H1 (cell line): Measurements from ENCODE around the gene PCGF6.

ENCODE experiments used
- CEBPB ChIP-seq: IDR thresholded peaks from 2 replicates; pipeline ENCODE4 v1.6.1; 2012; ENCODE audit warnings: low read depth, low read length
- CHD2 ChIP-seq: IDR thresholded peaks from 2 replicates; pipeline ENCODE4 v1.6.1; 2012; ENCODE audit warnings: low read length, improper control_type of control experiment
- CREB1 ChIP-seq: IDR thresholded peaks from 2 replicates; pipeline ENCODE4 v1.6.1; 2012; ENCODE audit warnings: inconsistent platforms
- EZH2 ChIP-seq: fragments of 200-600 bp; sonication (generic); IDR thresholded peaks from 2 replicates; pipeline ENCODE4 v1.7.1; 2012; ENCODE audit warnings: low read depth, mild to moderate bottlenecking, moderate library complexity, low read length, inconsistent platforms; ENCODE audit not compliant: severe bottlenecking
- JUN ChIP-seq: IDR thresholded peaks from 2 replicates; pipeline ENCODE4 v1.6.1; 2011; ENCODE audit warnings: low read depth, mild to moderate bottlenecking, improper control_type of control experiment, low read length
- POLR2A ChIP-seq, 2 experiments: IDR thresholded peaks; 1 replicate in 1 of 2; 2 replicates in 1 of 2; pipeline ENCODE4 v1.6.1; 2011; ENCODE audit warnings: low read depth in 2 of 2, low read length in 2 of 2, mild to moderate bottlenecking in 2 of 2; ENCODE audit errors: control extremely low read depth in 1 of 2
- TF ChIP-seq, protein P1 (sequence below), 3 experiments: IDR thresholded peaks; 1 replicate in 2 of 3; 2 replicates in 1 of 3; pipeline versions ENCODE4 v1.5.1 to v1.6.1; 2011; ENCODE audit warnings: low read length in 3 of 3, mild to moderate bottlenecking in 3 of 3, inconsistent platforms in 2 of 3, low read depth in 1 of 3, moderate library complexity in 1 of 3; ENCODE audit not compliant: insufficient read depth in 1 of 3; ENCODE audit errors: control extremely low read depth in 1 of 3
- TF ChIP-seq, protein P2 (sequence below): IDR thresholded peaks from 2 replicates; pipeline ENCODE4 v1.6.1; 2011; ENCODE audit warnings: low read depth, mild to moderate bottlenecking, low read length; ENCODE audit not compliant: insufficient read depth

DNA sequence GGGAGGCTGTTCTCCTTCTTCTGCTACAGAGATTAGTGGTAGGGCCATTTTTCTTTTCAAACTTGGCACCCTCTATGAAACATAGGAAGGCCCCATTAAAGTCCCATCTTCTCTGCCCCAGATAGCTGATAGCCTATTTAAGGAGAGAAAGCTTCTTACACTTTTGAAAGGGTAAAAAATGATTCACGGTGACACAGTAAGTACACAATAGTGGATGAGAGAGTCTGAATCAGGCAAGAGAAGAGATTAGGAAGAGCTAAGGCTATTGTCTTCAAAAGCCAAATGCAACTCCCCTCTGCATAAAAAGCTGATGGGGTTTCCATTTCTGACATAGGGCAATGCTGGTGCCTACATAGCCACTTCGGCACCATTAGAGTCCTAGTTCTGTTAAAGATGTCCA, 70.4 kb downstream of the PCGF6 start:
- TF ChIP-seq, protein P1, sequence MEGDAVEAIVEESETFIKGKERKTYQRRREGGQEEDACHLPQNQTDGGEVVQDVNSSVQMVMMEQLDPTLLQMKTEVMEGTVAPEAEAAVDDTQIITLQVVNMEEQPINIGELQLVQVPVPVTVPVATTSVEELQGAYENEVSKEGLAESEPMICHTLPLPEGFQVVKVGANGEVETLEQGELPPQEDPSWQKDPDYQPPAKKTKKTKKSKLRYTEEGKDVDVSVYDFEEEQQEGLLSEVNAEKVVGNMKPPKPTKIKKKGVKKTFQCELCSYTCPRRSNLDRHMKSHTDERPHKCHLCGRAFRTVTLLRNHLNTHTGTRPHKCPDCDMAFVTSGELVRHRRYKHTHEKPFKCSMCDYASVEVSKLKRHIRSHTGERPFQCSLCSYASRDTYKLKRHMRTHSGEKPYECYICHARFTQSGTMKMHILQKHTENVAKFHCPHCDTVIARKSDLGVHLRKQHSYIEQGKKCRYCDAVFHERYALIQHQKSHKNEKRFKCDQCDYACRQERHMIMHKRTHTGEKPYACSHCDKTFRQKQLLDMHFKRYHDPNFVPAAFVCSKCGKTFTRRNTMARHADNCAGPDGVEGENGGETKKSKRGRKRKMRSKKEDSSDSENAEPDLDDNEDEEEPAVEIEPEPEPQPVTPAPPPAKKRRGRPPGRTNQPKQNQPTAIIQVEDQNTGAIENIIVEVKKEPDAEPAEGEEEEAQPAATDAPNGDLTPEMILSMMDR (IDR thresholded peaks at IDR 0.05; ENCODE audit: control extremely low read depth in 1 of 3, insufficient read depth in 1 of 3, low read depth in 1 of 3, low read length in 3 of 3): no peak
- TF ChIP-seq CHD2 (no peak), POLR2A (IDR thresholded peaks at IDR 0.05; ENCODE audit: control extremely low read depth in 1 of 2, low read depth in 2 of 2, low read length in 2 of 2) (no peak), EZH2 (no peak), CREB1 (no peak), CEBPB (no peak), JUN (no peak)
- TF ChIP-seq, protein P2, sequence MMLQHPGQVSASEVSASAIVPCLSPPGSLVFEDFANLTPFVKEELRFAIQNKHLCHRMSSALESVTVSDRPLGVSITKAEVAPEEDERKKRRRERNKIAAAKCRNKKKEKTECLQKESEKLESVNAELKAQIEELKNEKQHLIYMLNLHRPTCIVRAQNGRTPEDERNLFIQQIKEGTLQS: no peak
